GM12865 (cell line): Measurements from ENCODE around the gene UQCRHL.
"Not testable (repeated sequence)": the region's sequence is repeated elsewhere in the genome, so short reads cannot be mapped to it uniquely, and the experiment has no call there.

Source experiments
- DNase-seq: peaks from one replicate; pipeline ENCODE4 v3.0.0; 2010; ENCODE audit warnings: low read depth
- H3K4me3 ChIP-seq: 2 replicates; pipeline ENCODE4 v1.5.1; 2011; ENCODE audit warnings: mild to moderate bottlenecking, low read depth, low read length, control low read depth
- TF ChIP-seq, protein P1 (sequence below): IDR thresholded peaks from 2 replicates; pipeline ENCODE4 v1.5.1; 2011; ENCODE audit warnings: low read length, control low read depth, low read depth, inconsistent platforms; ENCODE audit not compliant: insufficient read depth; ENCODE audit errors: missing control alignments

Gene UQCRHL

DNA sequence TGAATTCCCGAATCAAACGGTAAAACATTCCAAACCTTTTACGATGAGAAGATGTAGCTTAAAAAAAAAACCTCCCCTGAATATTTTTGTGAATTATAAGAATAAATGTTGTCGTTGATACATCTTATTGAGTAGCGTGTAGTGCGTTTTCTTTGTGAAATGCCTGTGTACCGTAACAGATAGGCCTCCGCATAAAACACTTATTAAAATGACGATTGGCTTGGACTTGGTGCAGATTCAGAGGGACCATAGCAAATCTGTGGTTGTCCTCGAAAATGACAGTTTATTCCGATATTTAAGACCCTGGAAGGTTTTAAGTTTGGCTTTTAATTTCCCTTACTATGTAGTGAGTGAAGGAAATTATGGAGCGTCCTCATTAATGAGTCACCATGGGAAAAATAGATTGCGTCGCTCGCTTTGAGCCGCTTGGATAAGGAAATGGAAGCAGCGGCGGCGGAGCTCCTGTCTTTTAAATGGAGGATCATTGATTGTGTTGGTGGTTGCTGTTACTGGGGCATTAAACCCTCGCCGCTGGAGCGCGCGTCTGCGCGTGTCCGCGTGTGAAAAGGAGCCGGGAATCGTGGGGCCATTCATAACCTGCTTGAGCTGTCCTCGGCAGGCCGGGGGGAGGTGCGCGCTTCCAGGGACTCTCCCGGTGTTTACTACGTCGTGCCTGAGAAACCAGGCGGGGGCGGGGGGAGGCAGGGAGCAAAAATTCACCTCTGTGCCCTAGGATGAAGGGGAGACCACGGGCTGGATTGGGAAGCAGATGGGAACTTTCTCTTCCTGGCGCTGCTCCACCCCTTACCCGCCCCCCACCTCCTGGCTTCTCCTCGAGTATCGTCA, 41.7 kb upstream of the UQCRHL start:
- TF ChIP-seq, protein P1, sequence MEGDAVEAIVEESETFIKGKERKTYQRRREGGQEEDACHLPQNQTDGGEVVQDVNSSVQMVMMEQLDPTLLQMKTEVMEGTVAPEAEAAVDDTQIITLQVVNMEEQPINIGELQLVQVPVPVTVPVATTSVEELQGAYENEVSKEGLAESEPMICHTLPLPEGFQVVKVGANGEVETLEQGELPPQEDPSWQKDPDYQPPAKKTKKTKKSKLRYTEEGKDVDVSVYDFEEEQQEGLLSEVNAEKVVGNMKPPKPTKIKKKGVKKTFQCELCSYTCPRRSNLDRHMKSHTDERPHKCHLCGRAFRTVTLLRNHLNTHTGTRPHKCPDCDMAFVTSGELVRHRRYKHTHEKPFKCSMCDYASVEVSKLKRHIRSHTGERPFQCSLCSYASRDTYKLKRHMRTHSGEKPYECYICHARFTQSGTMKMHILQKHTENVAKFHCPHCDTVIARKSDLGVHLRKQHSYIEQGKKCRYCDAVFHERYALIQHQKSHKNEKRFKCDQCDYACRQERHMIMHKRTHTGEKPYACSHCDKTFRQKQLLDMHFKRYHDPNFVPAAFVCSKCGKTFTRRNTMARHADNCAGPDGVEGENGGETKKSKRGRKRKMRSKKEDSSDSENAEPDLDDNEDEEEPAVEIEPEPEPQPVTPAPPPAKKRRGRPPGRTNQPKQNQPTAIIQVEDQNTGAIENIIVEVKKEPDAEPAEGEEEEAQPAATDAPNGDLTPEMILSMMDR: no peak
- H3K4me3 ChIP-seq: peak overlapping the region; percentile 89
- DNase-seq: peak; percentile 89

GRCh38 chr1:15848143-15848928, 40.9 kb upstream of the UQCRHL start:
- TF ChIP-seq, protein P1: no peak
- peak overlapping the region; percentile 89 for H3K4me3 ChIP-seq
- peak; percentile 67 for DNase-seq

GRCh38 chr1:15847893-15848142, 40.4 kb upstream of the UQCRHL start:
- TF ChIP-seq, protein P1: no peak
- H3K4me3 ChIP-seq: peak overlapping the region; percentile 89
- DNase-seq: no peak

DNA sequence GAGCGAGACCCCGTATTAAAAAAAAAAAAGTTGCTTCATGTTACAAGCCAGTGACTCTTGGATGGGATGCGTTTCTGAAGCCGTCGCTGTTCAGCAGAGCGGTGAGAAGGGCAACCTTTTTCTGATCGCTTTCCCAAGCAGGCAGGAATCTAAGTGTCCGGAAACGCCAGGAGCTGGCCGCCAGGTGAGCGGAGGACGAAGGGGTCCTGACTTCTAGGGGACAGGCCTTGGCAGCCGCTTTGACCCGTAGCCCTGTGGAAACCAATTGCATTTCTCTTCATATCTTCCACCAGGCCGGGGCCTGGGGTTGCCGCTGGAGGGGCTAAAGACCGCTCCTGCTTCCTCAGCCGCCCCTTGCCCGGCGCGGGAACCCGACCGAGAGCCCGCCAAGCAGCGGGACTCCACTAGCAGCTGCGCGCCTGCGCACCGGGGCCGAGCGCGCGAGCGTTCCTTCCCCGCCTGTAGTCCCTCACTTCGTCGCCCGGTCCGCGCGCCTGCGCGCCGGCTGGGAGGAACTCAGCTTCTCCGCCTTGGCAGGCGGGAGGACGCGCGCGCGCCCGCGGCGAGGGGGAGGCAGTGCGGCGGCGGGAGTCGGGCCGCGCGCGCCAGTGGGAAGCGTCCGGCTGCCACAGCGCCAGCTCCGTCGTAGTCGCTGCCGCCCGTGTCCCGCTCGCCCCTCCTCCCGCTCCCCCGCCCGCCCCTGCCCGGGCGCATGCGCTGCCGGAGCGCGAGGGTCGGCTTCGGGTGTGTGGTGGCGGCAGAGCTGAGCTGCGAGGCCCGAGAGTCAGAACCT, 39.8 kb upstream of the UQCRHL start, which contains the start of gene SPEN:
Gene SPEN (plus strand): TSS at position 608 of the 793 bp plus-strand sequence. CDS start 361 bp downstream, outside the sequence.
- peak; percentile 99 for DNase-seq
- H3K4me3 ChIP-seq: peak within 1 kb of the TSS; percentile 98
- TF ChIP-seq, protein P1: no peak

DNA sequence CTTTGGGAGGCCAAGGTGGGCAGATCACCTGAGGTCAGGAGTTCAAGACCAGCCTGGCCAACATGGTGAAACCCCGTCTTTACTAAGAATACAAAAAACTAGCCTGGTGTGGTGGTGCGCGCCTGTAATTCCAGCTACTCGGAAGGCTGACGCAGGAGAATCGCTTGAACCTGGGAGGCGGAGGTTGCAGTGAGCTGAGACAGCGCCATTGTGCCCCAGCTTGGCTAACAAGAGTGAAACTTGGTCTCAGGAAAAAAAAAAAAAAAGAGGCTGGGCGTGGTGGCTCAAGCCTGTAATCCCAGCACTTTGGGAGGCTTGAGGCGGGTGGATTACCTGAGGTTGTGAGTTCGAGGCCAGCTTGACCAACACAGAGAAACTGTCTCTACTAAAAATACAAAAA, 38.6 kb upstream of the UQCRHL start:
- DNase-seq: not testable (repeated sequence)
- peak overlapping the region; percentile 98 for H3K4me3 ChIP-seq

- TF ChIP-seq, protein P1: no peak
- H3K4me3 ChIP-seq: peak overlapping the region; percentile 50
- peak; percentile 34 for DNase-seq
Observed at GRCh38 chr1:15843826-15844572, 36.5 kb upstream of the UQCRHL start.
